ENCODE measurements around the gene HESX1. TPM values are rescaled to one million over a fixed set of nuclear protein-coding genes. Genes with fewer than 3 reads are reported as not detected.
A peak's percentile ranks its signal among the peaks of the same experiment; 100 is the strongest.

The HESX1 gene
- total and polyA plus RNA-seq, 2 of the 8 experiments (the other 6 are each of a cell fraction or from before 2014, with no cell fraction given): 7.1 to 12.0 TPM

- Histone ChIP-seq H3K79me2 (ENCODE audit: control insufficient read depth in 1 of 2, insufficient read depth in 2 of 2, low read length in 2 of 2) (peaks cover 0 to 23% of the 10 kb centered on the region in 2 experiments; a peak in 2 of 4 replicates), H3K4me1 (replicated peaks in 1 of 4; ENCODE audit: control insufficient read depth in 3 of 4, insufficient read depth in 4 of 4, low read length in 3 of 4) (peaks cover 10 to 48% (median 31%) of the 10 kb centered on the region in 4 experiments)
- DNase-seq (ENCODE audit: low read depth in 1 of 2, low spot score in 2 of 2): no peak
These were observed 36.0 kb downstream of the HESX1 start for GRCh38 chr3:57163751-57164150.

More at GRCh38 chr3:57163751-57164150, 36.0 kb downstream of the HESX1 start:
- H4K20me1 ChIP-seq (replicated peaks in 1 of 2; ENCODE audit: control insufficient read depth in 1 of 2, insufficient read depth in 2 of 2, low read length in 2 of 2): peaks cover 6 to 13% of the 10 kb centered on the region in 2 experiments
- no peak overlapping the region for H4K5ac ChIP-seq (ENCODE audit: insufficient read length, low read depth, low read length)
- H4K8ac ChIP-seq (ENCODE audit: extremely low read depth, insufficient read depth, low read length): peak overlapping the region; percentile 7; the same call in 1 of the 2 replicates
- H3K9me3 ChIP-seq (ENCODE audit: insufficient read depth in 2 of 2, low read depth in 1 of 2, low read length in 1 of 2): no peaks in the 10 kb centered on the region
- peak overlapping the region in 1 of 4 experiments; percentile 23; a peak in 1 of 7 replicates for H3K9ac ChIP-seq (replicated peaks in 1 of 4; ENCODE audit: extremely low read depth in 1 of 4, low read depth in 3 of 4, low read length in 3 of 4)
- no peak overlapping the region for H3K27ac ChIP-seq (ENCODE audit: low read depth, low read length)
- peak overlapping the region; percentile 67 to 83 (median 72) for H3K4me3 ChIP-seq (ENCODE audit: extremely low read depth in 1 of 4, insufficient read depth in 2 of 4, low read depth in 3 of 4, low read length in 4 of 4)
- H3K56ac ChIP-seq (replicated peaks; ENCODE audit: insufficient read length, low read depth, low read length): no peak overlapping the region
- H2AK5ac ChIP-seq (ENCODE audit: low read depth, low read length): no peak overlapping the region
- WGBS, 2 experiments (ENCODE audit: extremely low coverage in 1 of 2, insufficient coverage in 1 of 2, insufficient read length in 1 of 2, insufficient replicate concordance in 2 of 2, low coverage in 1 of 2, low lambda C conversion rate in 2 of 2, missing lambda C conversion rate in 1 of 2): 18% methylated on average over 3 of the region's 8 CpGs; no CpG with 5 or more reads in 1 of the 2 experiments
- TF ChIP-seq PHF8 (conservative IDR thresholded peaks at IDR 0.05; ENCODE audit: low read depth, low read length) (no peak), ASH2L (IDR thresholded peaks at IDR 0.05; ENCODE audit: low read length) (peak; percentile 1), MAFK (IDR thresholded peaks at IDR 0.05; ENCODE audit: low read depth, low read length) (no peak), ZNF274 (IDR thresholded peaks at IDR 0.05; ENCODE audit: borderline replicate concordance, extremely low read depth, low read length) (no peak), HDAC2 (IDR thresholded peaks at IDR 0.05; ENCODE audit: borderline replicate concordance in 1 of 2, low read depth in 2 of 2, low read length in 2 of 2) (no peak)
- no peak overlapping the region for H2BK15ac ChIP-seq (ENCODE audit: low read length)
- H2BK12ac ChIP-seq (ENCODE audit: low read depth, low read length): no peak overlapping the region; the same call in 1 of the 2 replicates
- H2BK20ac ChIP-seq (ENCODE audit: low read length): no peak overlapping the region
- peak overlapping the region; percentile 68 for H2BK120ac ChIP-seq (replicated peaks; ENCODE audit: low read depth, low read length)
- no peak overlapping the region; the same call in 1 of the 2 replicates for H3K18ac ChIP-seq (ENCODE audit: extremely low read depth, low read length)
- peaks cover 9% of the 10 kb centered on the region for H3K23me2 ChIP-seq (ENCODE audit: low read depth, low read length)
- POLR2A ChIA-PET (ENCODE audit: partially characterized antibody): interaction anchor here (0.7 to 3.2 kb wide), 8 partner anchors 10 to 48 kb away, joined by 3 to 12 read pairs (median 4); no protein-coding TSS in a partner anchor
- H3K79me1 ChIP-seq (ENCODE audit: low read depth, low read length): peaks cover 4% of the 10 kb centered on the region; the same call in 1 of the 2 replicates
- H3K4ac ChIP-seq (replicated peaks; ENCODE audit: insufficient read length, low read depth, low read length): no peak overlapping the region
- no peaks in the 10 kb centered on the region for H3K36me3 ChIP-seq (ENCODE audit: control insufficient read depth in 2 of 4, insufficient read depth in 4 of 4, low read length in 3 of 4)
- peaks cover 6 to 33% (median 23%) of the 10 kb centered on the region in 4 experiments for H3K27me3 ChIP-seq (replicated peaks in 1 of 4; ENCODE audit: control insufficient read depth in 3 of 4, extremely low read depth in 1 of 4, insufficient read depth in 3 of 4, low read length in 3 of 4)
- H2AFZ ChIP-seq (ENCODE audit: low read length): no peak overlapping the region
- H3K4me2 ChIP-seq (ENCODE audit: insufficient read depth in 1 of 2, low read depth in 2 of 2, low read length in 2 of 2): peak overlapping the region; percentile 92 to 99
- peak overlapping the region; percentile 68 for H4K91ac ChIP-seq (replicated peaks; ENCODE audit: insufficient read length, low read length)
- CTCF ChIA-PET (ENCODE audit: partially characterized antibody): interaction anchor here (0.5 to 4.8 kb wide), 7 partner anchors 16 to 64 kb away, joined by 3 to 27 read pairs (median 4); no protein-coding TSS in a partner anchor
- FAIRE-seq: no peak
- no peak overlapping the region for H2BK5ac ChIP-seq (ENCODE audit: low read depth, low read length)
- H3K14ac ChIP-seq (ENCODE audit: insufficient read length): no peak overlapping the region
- no peak overlapping the region for H3K23ac ChIP-seq (ENCODE audit: insufficient read length)

Data from H1 (cell line).